ENCODE data around the gene AKR7A2. TPM values are rescaled to one million over a fixed set of nuclear protein-coding genes. Genes with fewer than 3 reads are reported as not detected.

Gene AKR7A2
- total and polyA plus RNA-seq, 12 donors: 20.0 to 235 (median 110) TPM

GRCh38 chr1:19342062-19342750 is 30.3 kb upstream of the AKR7A2 start:
- peaks cover 0 to 7% of the 10 kb centered on the region in 2 donors for H3K4me1 ChIP-seq (replicated peaks in 1 of 2)
- H3K27me3 ChIP-seq: no peaks in the 10 kb centered on the region
- TF ChIP-seq POLR2A (IDR thresholded peaks at IDR 0.05) (no peak), CTCF (IDR thresholded peaks at IDR 0.05) (no peak)
- intact Hi-C loops (cut with DNase I): loop anchor here in 1 of 2 donors (5.0 kb wide), 1 partner anchor 310 kb away; no protein-coding TSS in a partner anchor
- H3K36me3 ChIP-seq (replicated peaks in 1 of 2): peaks cover 0 to 53% of the 10 kb centered on the region in 2 donors
- no peak for DNase-seq
- no peak overlapping the region for H3K4me3 ChIP-seq
- H3K27ac ChIP-seq: peak overlapping the region in 1 of 5 donors; percentile 22
- 87 to 90% (median 87%) methylated on average over 18 to 27 of the region's 27 CpGs for WGBS, 4 donors
- H3K9me3 ChIP-seq (replicated peaks in 1 of 3): no peaks in the 10 kb centered on the region

- peak; percentile 68 to 90 (median 79) for DNase-seq
- intact Hi-C loops (cut with DNase I): loop anchor here in 1 of 2 donors (5.0 kb wide), 1 partner anchor 311 kb away; no protein-coding TSS in a partner anchor
- peaks cover 0 to 53% of the 10 kb centered on the region in 2 donors for H3K36me3 ChIP-seq (replicated peaks in 1 of 2)
These were observed 29.5 kb upstream of the AKR7A2 start for GRCh38 chr1:19341201-19342061.

DNA sequence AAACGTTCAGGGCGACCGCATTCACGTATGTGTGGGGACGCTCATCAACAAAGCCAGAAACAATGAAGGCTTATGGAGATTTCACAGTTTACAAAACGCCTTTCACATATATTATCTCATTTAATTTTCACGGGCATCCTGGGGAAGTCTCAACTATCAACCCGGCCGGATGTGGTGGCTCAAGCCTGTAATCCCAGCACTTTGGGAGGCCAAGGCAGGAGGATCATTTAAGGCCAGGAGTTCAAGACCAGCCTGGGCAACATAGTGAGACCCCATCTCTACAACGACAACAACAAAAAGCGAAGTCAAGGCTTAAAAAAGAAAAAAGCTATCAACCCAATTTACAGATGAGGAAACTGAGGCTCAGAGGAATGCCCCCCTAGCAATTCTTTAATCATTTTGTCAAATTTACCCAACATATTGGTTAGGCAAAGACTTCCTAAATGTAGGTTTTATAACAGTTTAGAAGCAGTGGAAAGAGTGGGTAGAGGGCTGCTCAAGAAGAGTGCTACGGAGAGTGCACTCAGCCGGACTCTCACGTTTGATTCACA is 28.5 kb upstream of the AKR7A2 start:
- 92 to 96% (median 94%) methylated on average over 14 of the region's 14 CpGs for WGBS, 4 donors
- TF ChIP-seq POLR2A (IDR thresholded peaks at IDR 0.05) (no peak), CTCF (IDR thresholded peaks at IDR 0.05) (no peak)
- Histone ChIP-seq H3K4me3 (no peak overlapping the region), H3K4me1 (replicated peaks in 1 of 2) (peaks cover 0 to 7% of the 10 kb centered on the region in 2 donors), H3K36me3 (replicated peaks in 1 of 2) (peaks cover 0 to 53% of the 10 kb centered on the region in 2 donors), H3K27me3 (no peaks in the 10 kb centered on the region), H3K9me3 (replicated peaks in 1 of 3) (no peaks in the 10 kb centered on the region), H3K27ac (no peak overlapping the region)
- intact Hi-C loops (cut with DNase I): loop anchor here in 1 of 2 donors (5.0 kb wide), 1 partner anchor 312 kb away; no protein-coding TSS in a partner anchor
- DNase-seq: no peak

More at GRCh38 chr1:19341201-19342061, 29.5 kb upstream of the AKR7A2 start:
- no peak overlapping the region for H3K4me3 ChIP-seq
- no peak overlapping the region for H3K27ac ChIP-seq
- TF ChIP-seq CTCF (IDR thresholded peaks at IDR 0.05): peak; percentile 81 to 95 (median 85)
- no peak for TF ChIP-seq POLR2A (IDR thresholded peaks at IDR 0.05)
- no peaks in the 10 kb centered on the region for H3K9me3 ChIP-seq (replicated peaks in 1 of 3)
- H3K4me1 ChIP-seq (replicated peaks in 1 of 2): peaks cover 0 to 7% of the 10 kb centered on the region in 2 donors
- H3K27me3 ChIP-seq: no peaks in the 10 kb centered on the region
- 58 to 76% (median 61%) methylated on average over 20 to 25 of the region's 25 CpGs for WGBS, 4 donors
